AG04449 (cell line): ENCODE results near the gene WDFY4.

Experiments used
- CTCF ChIA-PET: fragments of 350-600 bp; formaldehyde crosslinking; extraction: SDS; loops from one replicate; lab custom pipeline; 2021; ENCODE audit warnings: antibody characterized with exemption; lab: Yijun Ruan, JAX
- POLR2A ChIA-PET: fragments of 400-600, 350-600 bp; formaldehyde crosslinking; extraction: SDS; loops from one replicate; lab custom pipeline; 2020; ENCODE audit warnings: antibody characterized with exemption, inconsistent platforms; lab: Yijun Ruan, JAX
- DNase-seq: peaks from one replicate; pipeline ENCODE4 v3.0.0-alpha.2; 2010; ENCODE audit warnings: low read depth, low spot score
- H3K4me3 ChIP-seq: 2 replicates; pipeline ENCODE4 v1.5.1; 2011; ENCODE audit warnings: low read depth, mild to moderate bottlenecking, control low read depth, low read length
- TF ChIP-seq, protein P1 (sequence below): IDR thresholded peaks from one replicate; pipeline ENCODE4 v1.5.1; 2011; ENCODE audit warnings: mild to moderate bottlenecking, moderate library complexity, low read length, control low read depth, inconsistent platforms; ENCODE audit not compliant: insufficient read depth; ENCODE audit errors: missing control alignments

The WDFY4 gene, protein sequence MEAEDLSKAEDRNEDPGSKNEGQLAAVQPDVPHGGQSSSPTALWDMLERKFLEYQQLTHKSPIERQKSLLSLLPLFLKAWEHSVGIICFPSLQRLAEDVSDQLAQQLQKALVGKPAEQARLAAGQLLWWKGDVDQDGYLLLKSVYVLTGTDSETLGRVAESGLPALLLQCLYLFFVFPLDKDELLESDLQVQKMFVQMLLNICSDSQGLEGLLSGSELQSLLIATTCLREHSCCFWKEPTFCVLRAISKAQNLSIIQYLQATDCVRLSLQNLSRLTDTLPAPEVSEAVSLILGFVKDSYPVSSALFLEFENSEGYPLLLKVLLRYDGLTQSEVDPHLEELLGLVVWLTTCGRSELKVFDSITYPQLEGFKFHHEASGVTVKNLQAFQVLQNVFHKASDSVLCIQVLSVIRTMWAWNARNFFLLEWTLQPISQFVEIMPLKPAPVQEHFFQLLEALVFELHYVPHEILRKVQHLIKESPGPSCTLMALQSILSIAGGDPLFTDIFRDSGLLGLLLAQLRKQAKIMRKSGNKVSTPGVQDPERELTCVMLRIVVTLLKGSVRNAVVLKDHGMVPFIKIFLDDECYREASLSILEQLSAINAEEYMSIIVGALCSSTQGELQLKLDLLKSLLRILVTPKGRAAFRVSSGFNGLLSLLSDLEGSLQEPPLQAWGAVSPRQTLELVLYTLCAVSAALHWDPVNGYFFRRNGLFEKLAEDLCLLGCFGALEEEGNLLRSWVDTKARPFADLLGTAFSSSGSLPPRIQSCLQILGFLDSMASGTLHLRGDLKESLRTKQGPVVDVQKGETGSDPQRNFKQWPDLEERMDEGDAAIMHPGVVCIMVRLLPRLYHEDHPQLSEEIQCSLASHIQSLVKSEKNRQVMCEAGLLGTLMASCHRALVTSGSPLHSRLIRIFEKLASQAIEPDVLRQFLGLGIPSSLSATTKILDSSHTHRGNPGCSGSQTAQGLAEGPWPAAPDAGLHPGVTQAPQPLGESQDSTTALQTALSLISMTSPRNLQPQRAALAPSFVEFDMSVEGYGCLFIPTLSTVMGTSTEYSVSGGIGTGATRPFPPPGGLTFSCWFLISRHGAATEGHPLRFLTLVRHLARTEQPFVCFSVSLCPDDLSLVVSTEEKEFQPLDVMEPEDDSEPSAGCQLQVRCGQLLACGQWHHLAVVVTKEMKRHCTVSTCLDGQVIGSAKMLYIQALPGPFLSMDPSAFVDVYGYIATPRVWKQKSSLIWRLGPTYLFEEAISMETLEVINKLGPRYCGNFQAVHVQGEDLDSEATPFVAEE (N-terminal part only)

DNA sequence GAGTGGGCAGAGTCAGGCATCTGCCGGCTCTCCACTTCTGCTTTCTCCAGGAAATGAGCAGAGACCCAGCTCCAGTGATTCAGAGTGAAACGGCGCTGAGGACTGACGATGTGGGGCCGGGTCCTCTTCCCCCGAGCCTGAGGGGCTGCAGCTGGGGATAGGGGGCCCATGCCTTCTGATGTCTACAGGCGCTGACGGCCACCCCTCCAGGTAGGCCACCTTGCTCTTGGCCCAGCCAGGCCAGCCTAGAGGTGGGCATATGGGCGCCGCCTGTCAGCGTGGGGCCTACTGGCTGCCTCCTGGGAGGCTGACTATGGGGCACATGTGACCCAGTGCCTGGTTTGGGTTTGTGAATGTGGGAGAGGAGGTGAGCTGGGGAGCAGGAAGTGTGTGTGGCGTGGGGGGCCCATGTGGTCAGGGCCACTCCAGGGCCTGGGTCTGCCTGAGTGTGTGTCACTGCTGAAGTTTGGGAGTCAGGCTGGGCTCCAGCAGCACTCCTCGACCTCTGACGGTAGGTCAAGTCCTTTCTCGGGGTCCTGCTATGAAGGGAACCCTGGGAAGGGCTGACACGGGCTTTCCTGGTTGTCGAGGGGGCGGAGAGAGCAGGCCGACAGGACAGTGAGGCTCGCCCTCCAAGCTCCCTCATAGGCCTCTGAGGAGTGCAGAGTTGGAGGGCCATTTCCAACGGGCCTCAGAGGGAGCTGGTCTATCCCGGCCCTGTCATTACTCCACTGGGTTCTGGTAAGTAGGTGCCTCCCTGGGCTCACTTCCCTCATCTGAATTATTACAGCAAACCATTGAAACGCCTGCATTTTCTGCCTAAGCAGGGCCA is at the start of gene WDFY4:
TSS of gene WDFY4 (plus strand) at position 82 of the 832 bp plus-strand sequence. CDS start 24,860 bp downstream, outside the sequence.
- TF ChIP-seq, protein P1, sequence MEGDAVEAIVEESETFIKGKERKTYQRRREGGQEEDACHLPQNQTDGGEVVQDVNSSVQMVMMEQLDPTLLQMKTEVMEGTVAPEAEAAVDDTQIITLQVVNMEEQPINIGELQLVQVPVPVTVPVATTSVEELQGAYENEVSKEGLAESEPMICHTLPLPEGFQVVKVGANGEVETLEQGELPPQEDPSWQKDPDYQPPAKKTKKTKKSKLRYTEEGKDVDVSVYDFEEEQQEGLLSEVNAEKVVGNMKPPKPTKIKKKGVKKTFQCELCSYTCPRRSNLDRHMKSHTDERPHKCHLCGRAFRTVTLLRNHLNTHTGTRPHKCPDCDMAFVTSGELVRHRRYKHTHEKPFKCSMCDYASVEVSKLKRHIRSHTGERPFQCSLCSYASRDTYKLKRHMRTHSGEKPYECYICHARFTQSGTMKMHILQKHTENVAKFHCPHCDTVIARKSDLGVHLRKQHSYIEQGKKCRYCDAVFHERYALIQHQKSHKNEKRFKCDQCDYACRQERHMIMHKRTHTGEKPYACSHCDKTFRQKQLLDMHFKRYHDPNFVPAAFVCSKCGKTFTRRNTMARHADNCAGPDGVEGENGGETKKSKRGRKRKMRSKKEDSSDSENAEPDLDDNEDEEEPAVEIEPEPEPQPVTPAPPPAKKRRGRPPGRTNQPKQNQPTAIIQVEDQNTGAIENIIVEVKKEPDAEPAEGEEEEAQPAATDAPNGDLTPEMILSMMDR = no peak
- DNase-seq = no peak
- POLR2A ChIA-PET = no interaction called here
- CTCF ChIA-PET = no interaction called here
- no peak within 1 kb of the TSS for H3K4me3 ChIP-seq

DNA sequence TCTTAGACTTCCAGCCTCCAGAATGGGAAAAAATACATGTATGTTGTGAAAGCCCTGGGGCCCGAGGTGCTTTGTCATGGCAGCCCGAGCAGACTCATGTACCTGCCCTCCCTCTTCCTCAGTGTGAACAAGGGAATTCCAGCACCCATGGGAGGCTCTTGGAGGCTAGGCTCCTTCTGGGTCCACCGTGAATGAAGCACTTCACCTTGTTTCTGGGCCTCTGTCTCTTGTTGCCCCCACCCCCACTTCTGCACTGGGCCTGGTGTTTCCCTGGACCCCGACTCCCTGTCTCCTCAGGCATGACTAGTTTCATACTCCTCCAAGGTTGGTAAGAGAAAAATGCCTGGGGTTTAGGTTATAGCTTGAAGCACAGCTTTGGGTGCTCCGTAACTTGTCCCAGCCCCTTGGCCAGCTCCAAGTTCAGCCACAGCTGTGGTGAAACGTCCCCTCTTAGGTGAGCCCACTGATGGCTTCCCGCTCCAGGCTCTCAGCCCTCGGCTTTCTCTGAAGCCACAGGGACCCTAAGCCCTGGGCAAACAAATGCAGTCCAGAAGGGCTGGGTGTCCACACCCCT is 49.6 kb upstream of the WDFY4 start:
- POLR2A ChIA-PET = no interaction called here
- TF ChIP-seq, protein P1 = no peak
- DNase-seq = no peak
- H3K4me3 ChIP-seq = no peak overlapping the region
- CTCF ChIA-PET = interaction anchor here (1.1 to 15.3 kb wide), 5 partner anchors 10 to 86 kb away, joined by 3 to 132 read pairs (median 5); no protein-coding TSS in a partner anchor

DNA sequence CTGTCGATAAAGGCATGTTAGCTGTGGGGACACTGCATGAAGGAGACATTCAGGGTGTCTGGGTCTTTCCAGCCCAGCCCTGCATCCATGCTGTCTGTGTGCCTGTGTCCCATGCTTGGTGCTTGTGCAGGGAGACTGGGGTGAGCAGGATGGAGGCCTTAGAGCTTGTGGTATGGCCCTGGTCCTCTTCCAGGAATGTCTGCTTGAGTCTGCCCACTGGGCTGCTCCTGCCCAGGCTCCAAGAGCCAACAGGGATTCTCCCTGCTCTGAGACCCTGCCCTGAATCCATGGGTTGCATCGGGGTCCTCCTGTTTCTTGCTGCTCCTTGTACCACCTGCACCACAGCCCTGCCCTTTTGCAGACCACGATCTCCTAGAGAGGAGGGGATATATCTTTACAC is 48.4 kb upstream of the WDFY4 start:
- no peak overlapping the region for H3K4me3 ChIP-seq
- ChIA-PET CTCF (interaction anchor here (1.9 to 15.3 kb wide), 3 partner anchors 21 to 87 kb away, joined by 5 to 132 read pairs (median 11); no protein-coding TSS in a partner anchor), POLR2A (no interaction called here)
- no peak for DNase-seq
- TF ChIP-seq, protein P1 = no peak

DNA sequence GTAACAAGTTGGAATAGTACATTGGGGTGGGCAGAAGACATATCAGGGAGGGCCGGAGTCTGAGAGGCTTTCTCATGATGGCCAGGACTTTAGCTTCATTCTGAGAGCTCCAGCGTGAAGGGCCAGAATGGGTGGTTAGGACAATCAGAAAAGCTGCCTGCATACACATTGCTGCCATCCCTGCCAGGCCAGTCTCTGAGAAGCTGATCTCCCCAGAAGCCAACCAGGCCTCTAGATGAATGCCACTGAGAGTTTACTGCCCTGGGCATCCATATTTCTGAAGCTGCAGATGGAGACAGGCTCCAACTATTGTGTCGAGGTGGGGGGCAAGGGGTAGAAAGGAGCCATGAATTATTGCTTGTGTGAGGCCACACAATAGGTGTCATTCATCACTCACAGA is 47.8 kb upstream of the WDFY4 start:
- ChIA-PET POLR2A (no interaction called here), CTCF (interaction anchor here (0.7 to 15.3 kb wide), 4 partner anchors 14 to 88 kb away, joined by 3 to 132 read pairs (median 8); no protein-coding TSS in a partner anchor)
- no peak overlapping the region for H3K4me3 ChIP-seq
- TF ChIP-seq, protein P1 = no peak
- no peak for DNase-seq

DNA sequence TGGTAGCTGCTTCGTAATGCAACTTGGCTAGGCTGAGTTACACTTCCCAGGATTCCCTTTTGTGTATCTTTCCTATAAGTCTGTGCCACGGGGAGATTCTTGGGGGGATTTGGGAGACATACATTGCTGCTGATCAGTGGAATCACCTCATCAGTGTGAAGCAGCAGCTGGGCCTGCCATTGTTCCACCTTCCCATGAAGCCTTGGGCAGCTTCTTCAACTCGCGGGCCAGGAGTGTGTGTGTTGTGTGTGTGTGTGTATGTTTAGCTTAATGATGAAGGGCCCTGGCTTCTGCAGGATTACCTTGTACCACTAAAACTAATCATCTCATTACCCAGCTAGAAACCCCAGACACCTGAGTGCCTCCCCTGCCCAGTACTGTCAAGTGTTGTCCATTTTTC is 46.5 kb upstream of the WDFY4 start:
- no peak for DNase-seq
- CTCF ChIA-PET = interaction anchor here (1.6 to 3.9 kb wide), 4 partner anchors 13 to 85 kb away, joined by 5 to 37 read pairs (median 7); no protein-coding TSS in a partner anchor
- POLR2A ChIA-PET = no interaction called here
- TF ChIP-seq, protein P1 = no peak
- no peak overlapping the region for H3K4me3 ChIP-seq
